ENCODE data around the gene C11orf42.
A peak's percentile ranks its signal among the peaks of the same experiment; 100 is the strongest.
"Not testable (repeated sequence)": the region's sequence is repeated elsewhere in the genome, so short reads cannot be mapped to it uniquely, and the experiment has no call there.

C11orf42 gene

GRCh38 chr11:6219359-6219758 is 14.0 kb downstream of the C11orf42 start:
- DNase-seq (ENCODE audit: low read depth in 1 of 2, low spot score in 1 of 2), result no peak

- DNase-seq (ENCODE audit: low read depth in 1 of 2, low spot score in 1 of 2), result no peak
Measured at GRCh38 chr11:6223854-6224253, 18.5 kb downstream of the C11orf42 start.

- no peak for DNase-seq (ENCODE audit: low read depth in 1 of 2, low spot score in 1 of 2)
Measured at GRCh38 chr11:6224421-6224820, 19.1 kb downstream of the C11orf42 start.

GRCh38 chr11:6225024-6225423 is 19.7 kb downstream of the C11orf42 start:
- no peak for DNase-seq (ENCODE audit: low read depth in 1 of 2, low spot score in 1 of 2)

GRCh38 chr11:6225896-6226295 is 20.5 kb downstream of the C11orf42 start:
- DNase-seq (ENCODE audit: low read depth in 1 of 2, low spot score in 1 of 2), result no peak

- no peak for DNase-seq (ENCODE audit: low read depth in 1 of 2, low spot score in 1 of 2)
Measured at GRCh38 chr11:6228520-6228919, 23.2 kb downstream of the C11orf42 start.

GRCh38 chr11:6229911-6230310 is 24.6 kb downstream of the C11orf42 start:
- DNase-seq (ENCODE audit: low read depth in 1 of 2, low spot score in 1 of 2), result no peak

- no peak for DNase-seq (ENCODE audit: low read depth in 1 of 2, low spot score in 1 of 2)
Measured at GRCh38 chr11:6232899-6233298, 27.5 kb downstream of the C11orf42 start.

- no peak for DNase-seq (ENCODE audit: low read depth in 1 of 2, low spot score in 1 of 2)
Measured at GRCh38 chr11:6233984-6234386, 28.6 kb downstream of the C11orf42 start.

GRCh38 chr11:6234387-6235107 is 29.2 kb downstream of the C11orf42 start, which contains the start of gene FHIP1B:
TSS of gene FHIP1B (minus strand) at chr11:6234636. CDS start at chr11:6224516, 10,120 bp downstream.
- DNase-seq (ENCODE audit: low read depth in 1 of 2, low spot score in 1 of 2), result peak; percentile 95 to 98

GRCh38 chr11:6237266-6237665 is 31.9 kb downstream of the C11orf42 start:
- DNase-seq (ENCODE audit: low read depth in 1 of 2, low spot score in 1 of 2), result no peak

- DNase-seq (ENCODE audit: low read depth in 1 of 2, low spot score in 1 of 2), result no peak
Measured at GRCh38 chr11:6237761-6238302, 32.5 kb downstream of the C11orf42 start.

- no peak for DNase-seq (ENCODE audit: low read depth in 1 of 2, low spot score in 1 of 2)
Measured at GRCh38 chr11:6238902-6239301, 33.5 kb downstream of the C11orf42 start, which contains the start of gene CNGA4. TSS of gene CNGA4 (plus strand) at chr11:6239089. CDS start at chr11:6239207, 118 bp downstream.

- no peak for DNase-seq (ENCODE audit: low read depth in 1 of 2, low spot score in 1 of 2)
Measured at GRCh38 chr11:6240139-6240538, 34.8 kb downstream of the C11orf42 start.

GRCh38 chr11:6240781-6241180 is 35.4 kb downstream of the C11orf42 start:
- DNase-seq (ENCODE audit: low read depth in 1 of 2, low spot score in 1 of 2), result no peak

- DNase-seq (ENCODE audit: low read depth in 1 of 2, low spot score in 1 of 2), result no peak
Measured at GRCh38 chr11:6241316-6241715, 36.0 kb downstream of the C11orf42 start.

- no peak for DNase-seq (ENCODE audit: low read depth in 1 of 2, low spot score in 1 of 2)
Measured at GRCh38 chr11:6245536-6245935, 40.2 kb downstream of the C11orf42 start.

- no peak for DNase-seq (ENCODE audit: low read depth in 1 of 2, low spot score in 1 of 2)
Measured at GRCh38 chr11:6248248-6248647, 42.9 kb downstream of the C11orf42 start.

GRCh38 chr11:6248897-6249296 is 43.5 kb downstream of the C11orf42 start:
- DNase-seq (ENCODE audit: low read depth in 1 of 2, low spot score in 1 of 2), result not testable (repeated sequence)

GRCh38 chr11:6249770-6250555 is 44.6 kb downstream of the C11orf42 start:
- DNase-seq (ENCODE audit: low read depth in 1 of 2, low spot score in 1 of 2), result no peak

- no peak for DNase-seq (ENCODE audit: low read depth in 1 of 2, low spot score in 1 of 2)
Measured at GRCh38 chr11:6251120-6251733, 45.9 kb downstream of the C11orf42 start.
